Skin of body (tissue), 2 donors: ENCODE results near the gene DOCK10. TPM values are rescaled to one million over a fixed set of nuclear protein-coding genes. Genes with fewer than 3 reads are reported as not detected.
A peak's percentile ranks its signal among the peaks of the same experiment; 100 is the strongest.

Experiments used
- DNase-seq: peaks from one replicate; lab custom pipeline; 2025; lab: John Stamatoyannopoulos, UW
- total RNA-seq: library from RNA; depleted of rRNA; stranded (reverse); fragments of >200 nt; gene quantifications from one replicate; pipeline ENCODE4 v1.2.3, GENCODE V29; 2014

The DOCK10 gene
- total RNA-seq, 1 donor from 2014 or later, result 21.3 TPM

DNA sequence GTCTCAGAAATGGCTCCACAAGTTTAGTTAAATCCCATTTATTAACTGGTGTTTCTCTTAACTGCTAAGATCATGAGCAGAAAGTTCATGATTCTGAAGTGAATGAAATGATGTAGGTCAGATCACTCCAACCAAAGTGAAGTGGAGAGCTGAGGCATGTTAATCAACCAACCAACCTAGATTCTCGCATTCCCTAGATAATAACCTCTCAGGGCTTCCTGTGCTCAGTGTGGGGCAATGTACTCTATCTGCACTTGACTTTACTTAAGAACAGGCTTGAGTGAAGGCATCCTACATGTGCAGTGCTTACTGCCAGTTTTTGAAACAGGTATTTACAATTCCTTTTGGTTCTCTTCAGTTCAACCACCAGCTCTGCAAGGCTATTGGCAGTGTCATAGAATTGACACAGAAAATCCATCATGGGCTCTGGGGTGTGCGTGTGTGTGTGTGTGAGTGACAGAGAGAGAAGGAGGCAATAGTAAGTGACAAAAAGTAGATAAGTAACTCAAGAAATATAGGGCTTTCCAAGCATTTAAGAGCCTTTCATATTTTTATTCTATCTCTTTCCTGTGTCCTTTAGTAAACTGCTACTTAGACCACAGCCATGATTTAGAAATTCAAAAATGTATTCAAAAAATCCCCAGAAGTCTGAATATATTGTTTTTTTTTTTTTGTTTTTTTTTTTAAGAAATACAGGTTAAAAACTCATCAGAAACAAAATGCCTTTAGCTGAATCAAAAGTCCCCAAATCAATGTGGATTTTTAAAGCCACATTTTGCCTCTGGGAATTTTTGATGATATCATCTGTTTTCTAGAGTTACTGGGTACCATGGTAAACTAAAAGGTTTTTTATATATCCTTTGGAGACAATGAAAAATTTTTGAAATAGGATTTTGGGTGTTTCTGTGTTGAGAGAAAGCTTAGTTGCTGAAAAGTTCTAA lies 28.6 kb downstream of the DOCK10 start:
- DNase-seq, result no peak

DNA sequence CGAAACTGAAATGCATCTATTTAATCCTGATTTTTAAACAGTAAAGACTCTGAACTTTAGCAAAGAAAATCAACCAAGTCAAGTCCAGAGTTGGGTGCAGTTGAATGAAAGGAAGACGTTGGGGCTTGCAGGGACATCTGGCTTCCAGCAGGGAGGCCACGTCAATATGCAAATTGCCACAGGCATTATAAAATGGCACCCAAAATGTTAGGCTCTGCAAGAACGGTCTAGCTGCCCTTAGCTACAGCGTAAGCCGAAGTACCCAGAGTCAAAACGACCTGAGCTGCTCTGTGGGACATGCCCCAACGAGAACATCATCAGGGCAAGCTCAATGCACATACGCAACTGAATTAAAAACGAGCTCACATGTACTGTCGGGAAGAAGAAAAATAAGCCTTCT lies 30.7 kb downstream of the DOCK10 start:
- no peak for DNase-seq

DNA sequence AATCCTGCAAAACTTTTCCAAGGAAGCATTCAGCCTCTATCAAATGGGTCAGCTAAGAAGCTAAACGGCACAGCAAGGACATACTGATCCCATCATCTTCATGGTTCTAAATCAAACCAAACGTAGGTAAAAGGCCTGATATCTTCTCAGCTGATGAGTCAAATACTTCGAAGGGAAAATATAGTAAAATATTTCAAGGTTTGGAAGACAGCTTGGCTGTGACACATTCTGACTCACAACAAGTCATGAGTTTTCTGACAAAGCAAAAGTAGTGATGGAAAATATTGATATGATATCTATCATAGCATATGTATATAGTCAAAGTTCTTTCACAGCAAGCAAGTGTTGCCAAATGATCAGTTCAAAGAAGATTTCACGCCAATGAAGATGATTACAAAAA lies 31.5 kb downstream of the DOCK10 start:
- DNase-seq, result no peak

DNA sequence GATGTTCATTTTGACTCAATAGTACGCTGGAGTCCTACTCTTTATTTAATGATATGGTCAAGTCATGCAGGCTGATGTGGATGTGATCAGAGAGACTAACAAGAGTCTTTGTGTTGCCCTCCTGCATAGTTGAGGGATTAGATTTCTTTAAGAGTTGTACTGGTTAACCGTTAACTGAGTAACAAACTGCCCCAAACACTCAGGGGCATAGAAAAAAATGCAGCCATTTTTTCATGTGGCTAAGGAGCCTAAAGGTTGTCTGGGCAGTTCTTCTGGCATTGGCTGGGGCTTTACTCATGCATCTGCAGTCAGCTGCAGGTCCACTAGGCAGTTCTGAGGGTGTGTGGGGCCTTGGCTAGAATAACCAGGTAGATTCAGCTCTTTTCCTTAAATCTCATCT lies 32.5 kb downstream of the DOCK10 start:
- DNase-seq, result no peak

DNA sequence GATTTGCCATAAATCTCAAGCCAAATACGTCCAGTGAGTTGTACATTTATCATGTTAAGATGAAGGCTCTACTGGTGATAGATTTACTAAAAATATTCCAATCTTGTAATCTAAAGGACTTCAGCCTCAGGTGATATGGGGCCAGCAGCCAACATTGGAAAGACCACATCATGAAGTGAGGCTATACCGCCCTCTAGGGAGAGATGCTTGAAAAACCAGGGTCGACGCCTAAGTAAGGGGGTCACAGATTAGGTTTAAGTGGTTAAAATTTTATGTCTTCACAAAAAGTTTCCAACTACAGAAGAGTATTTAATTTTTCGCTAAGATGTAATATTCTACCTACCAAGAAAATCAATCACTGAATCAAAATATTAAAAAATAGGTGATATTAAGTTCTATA lies 33.3 kb downstream of the DOCK10 start:
- no peak for DNase-seq

DNA sequence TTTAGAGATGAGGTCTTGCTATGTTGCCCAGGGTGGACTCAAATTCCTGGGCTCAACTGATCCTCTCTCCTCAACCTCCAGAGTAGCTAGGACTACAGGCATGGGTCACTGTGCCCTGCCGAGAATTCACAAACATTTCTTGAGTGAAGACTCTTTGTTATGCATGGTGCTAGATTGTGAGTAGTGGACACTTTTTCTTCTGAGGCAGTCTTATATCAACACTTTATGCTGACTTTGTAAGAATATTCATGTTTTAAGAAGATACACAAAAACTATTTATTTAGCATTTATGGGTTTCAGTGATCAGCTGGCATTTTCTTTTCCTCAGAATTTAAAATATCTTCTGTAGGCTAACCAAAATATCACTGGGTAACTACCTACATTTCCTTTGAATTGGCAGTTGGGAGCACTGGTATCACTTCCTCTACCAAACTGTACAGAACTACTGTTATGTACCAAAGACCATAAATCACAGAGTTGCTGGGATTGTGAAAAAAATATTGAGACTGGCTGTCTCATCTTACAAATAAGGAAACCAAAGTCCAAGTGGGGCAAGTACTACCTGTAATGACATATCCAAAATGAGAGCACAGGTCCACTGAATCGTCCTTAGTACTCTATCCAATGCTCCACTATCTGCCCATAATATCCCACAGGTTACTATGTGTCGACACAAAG lies 34.0 kb downstream of the DOCK10 start:
- DNase-seq, result no peak

DNA sequence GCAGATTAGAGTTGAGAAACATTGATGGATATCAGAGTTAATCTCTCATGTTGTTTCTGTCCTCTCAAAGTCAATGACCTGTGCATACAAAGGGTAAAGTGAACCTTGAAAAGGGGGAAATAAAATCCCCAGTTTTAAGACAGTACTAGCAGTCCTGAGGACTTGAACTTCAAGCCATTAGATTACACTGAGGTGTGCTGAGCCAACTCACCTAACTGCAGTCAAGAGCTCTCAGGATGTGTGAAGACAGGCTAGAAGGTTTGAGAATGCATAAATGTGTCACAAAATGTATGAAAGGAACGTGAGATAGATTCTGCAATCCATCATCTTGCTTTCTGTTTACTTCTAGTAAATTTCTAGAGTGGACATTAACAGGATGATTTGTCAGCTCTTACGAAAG lies 35.5 kb downstream of the DOCK10 start:
- DNase-seq, result no peak

DNA sequence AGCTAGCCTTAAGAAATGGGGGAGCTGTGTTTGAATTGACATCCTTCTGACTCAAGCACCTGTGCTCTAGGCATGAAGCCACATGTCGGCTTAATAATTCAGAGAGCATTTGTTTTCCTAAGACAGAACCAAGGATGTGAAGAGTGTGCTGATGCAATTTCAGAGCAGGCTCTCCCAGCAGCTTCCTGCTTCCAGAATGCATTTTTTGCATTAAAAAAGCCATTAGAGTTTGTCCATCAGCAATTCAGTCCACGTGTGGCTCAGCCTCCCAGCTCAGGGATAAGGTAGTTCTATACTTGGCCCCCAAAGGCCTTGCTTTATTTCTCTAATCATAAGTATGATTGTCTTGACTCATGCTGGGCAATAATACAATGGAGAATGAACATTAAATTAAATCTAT lies 37.7 kb downstream of the DOCK10 start:
- no peak for DNase-seq

DNA sequence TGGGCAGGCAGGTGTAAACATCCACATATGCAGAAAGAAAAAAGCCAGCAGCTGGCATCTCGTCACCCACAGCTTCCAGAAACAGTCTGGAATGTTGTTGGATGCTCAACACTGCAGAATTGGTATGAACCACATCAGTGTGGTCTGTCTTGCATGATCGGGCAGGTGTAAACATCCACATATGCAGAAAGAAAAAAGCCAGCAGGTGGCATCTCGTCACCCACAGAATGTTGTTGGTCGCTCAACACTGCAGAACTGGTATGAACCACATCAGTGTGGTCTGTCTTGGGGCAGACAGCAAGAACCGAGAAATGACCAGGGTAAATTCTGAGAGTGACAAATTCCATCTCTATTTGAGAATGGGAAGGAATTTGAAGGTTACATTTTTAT lies 39.6 kb downstream of the DOCK10 start:
- no peak for DNase-seq

DNA sequence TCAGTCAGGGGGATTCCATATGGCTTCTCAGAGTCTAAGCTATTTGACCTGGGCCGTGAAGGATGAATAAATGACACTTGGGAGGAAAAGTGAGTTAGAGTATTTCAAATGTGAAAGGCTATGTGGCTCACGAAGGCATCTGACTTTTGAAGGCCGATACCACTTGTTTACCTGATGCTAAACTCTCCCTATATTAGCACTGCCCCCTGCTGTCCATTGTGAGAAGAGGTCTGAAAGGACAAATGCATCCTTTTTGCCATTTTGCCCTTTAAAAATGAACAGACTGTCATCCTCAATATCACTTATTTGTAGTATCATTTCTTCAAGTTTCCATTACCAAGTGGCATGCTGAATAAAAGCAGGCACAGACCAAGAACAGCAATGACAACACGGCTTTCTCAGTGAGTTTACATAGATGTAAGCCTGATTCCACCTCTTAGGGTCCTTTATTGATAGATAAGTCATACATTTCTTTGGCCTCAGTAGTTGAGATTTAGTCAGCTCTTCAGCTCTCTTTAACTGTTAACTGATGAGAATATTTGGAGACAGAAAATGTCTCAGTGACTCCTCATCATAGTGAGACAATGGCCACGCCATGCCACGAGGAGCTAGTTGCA lies 40.1 kb downstream of the DOCK10 start:
- DNase-seq, result no peak

DNA sequence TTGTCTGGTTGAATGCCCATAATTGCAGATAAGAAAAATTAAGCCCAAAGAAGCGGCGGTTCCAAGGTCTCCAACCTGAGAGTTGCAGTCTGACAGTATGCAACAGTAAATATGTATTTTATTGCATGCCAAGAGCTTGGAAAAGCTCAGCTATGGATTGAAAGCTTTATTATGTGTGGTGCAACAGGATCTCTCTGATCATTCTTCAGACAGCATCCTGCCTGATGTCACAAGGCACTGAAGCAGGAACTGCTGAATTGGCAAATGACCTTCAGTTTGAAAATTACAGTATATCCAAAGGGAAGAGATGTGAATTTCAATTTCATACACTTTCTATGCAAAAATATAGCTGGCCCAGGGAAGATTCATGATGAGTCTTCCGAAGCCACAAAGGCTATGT lies 42.5 kb downstream of the DOCK10 start:
- DNase-seq, result peak; percentile 30

DNA sequence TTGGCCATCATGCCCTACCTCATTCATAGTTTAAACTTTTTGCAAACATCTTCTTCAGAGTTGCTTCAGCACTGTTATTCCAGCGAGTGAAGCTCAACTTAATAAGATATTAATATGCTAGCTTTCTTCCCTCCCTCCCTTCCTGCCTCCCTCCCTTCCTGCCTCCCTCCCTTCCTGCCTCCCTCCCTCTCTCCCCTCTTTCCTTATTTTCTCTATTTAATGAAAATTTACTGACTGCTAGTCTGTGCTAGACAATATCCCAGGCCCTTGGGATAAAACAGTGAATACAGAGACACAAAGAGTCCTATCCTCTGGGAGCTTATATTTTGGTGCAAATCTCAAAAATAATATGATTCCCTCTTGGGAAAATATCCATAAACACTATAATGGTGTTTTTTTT lies 42.9 kb downstream of the DOCK10 start:
- DNase-seq, result no peak

DNA sequence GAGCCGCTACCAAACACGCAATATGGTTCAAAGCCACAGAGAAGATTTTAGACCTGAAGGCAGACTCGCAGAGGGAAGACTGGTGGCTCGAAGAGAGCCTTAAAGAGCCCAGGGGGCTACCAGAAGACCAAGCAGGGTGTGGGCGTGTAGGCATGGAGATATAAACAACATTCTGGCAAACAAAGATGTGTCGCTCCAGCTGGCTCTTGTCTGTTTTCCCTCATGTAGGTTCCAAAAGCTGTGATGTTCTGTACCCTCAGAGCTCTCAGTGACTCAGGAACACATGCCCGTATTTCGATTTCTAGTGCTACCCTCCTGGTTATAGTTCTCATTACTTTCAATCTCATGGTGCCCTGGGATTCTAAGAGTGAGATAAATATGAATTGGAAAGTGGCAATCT lies 44.5 kb downstream of the DOCK10 start:
- peak; percentile 21 for DNase-seq

DNA sequence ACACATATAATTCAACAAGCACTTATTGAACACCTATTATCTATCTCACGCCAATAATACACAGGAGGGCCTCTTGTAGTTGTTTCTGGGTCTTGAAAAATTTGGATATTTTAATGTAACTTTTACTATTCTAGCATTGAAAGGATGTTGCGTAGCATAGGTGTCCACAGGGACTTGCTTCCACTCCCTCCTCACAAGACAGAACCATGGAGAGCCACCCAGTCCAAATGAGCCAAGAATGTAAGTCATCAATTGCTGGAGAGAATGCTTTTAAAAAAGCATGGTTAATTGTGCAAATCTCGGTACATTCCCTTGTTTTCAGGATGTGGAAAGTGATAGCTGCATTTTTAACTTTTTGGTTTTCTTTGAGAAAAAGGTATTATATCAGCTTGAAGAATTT lies 46.8 kb downstream of the DOCK10 start:
- no peak for DNase-seq

DNA sequence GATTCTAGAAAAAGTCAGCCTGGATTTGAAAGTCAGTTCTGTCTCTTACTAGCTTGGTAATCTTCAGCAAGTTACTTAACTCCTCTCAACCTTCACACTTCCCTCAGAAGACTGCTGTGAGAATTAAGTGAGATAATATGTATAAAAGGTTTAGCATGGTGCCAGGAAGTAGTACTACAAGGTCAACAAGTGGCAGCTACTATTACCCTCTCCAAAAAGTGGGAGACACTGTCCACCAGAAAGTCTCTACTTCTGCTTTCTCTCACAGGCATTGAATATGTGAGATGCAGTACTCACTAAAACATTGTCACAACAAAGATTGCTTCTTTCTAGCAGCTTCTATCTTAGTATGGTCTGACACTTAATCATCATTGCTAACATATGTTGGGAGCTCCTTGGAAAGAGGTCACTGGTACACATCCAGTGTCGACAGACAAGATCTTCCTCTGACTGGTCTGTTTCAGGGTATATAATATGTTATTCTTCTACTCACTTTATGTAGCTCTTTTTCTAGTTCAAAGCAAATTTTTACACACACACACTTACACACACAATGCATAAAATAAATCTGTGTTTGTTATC lies 47.9 kb downstream of the DOCK10 start:
- DNase-seq, result no peak

DNA sequence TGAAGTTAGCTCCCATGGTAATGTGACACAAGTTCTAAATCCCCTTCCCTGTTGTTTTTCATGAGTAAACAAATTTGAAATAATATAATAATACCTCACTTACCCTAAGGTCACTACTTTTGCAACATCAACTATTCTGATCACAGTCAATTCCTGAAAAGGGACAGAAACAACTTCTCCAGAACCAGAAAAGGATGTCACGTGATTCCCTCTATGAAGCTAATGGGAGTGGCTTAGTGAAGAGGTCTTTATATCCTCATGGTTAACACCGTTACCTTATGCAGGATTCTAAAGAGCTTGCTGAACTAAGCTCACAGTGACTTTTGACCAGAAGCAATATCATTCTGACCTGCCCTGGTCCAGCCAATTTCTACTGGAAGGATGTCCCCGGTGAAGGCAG lies 51.6 kb downstream of the DOCK10 start:
- DNase-seq, result no peak

DNA sequence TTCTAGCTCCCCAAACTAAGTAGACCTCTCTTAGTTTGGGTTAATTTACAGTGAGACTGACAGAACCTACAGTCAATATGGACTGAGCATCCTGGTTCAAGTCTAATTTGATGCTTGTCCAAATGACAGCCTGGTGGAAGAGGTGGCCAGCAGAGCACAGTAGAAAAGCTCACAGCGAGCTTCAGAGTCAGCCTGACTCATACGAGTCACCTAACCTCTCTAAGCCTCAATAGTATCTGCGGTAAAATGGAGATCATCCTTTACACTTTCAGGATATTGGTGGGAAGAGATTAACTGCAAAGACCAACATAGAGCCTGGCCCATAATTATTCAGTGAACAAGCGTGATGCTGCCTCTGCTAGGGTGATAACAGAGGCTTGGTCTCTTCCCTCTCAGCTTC lies 54.5 kb downstream of the DOCK10 start:
- DNase-seq, result no peak

DNA sequence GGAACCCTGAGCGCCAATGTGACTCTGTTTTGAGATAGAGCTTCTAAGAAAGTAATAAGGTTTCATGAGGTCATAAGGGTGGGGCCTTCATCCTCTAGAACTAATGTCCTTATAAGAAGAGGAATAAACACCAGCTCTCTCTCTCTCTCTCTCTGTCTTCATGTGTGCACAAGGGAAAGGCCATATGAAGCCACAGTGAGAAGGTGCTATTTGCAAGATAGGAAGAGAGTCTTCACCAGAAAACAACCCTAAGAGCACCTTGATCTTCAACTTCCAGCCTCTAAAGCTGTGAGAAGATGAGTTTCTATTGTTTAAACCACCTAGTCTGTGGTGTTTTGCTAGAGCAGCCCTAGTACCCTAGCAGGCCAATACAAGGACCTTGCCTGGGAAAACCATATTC lies 55.8 kb downstream of the DOCK10 start:
- DNase-seq, result no peak

DNA sequence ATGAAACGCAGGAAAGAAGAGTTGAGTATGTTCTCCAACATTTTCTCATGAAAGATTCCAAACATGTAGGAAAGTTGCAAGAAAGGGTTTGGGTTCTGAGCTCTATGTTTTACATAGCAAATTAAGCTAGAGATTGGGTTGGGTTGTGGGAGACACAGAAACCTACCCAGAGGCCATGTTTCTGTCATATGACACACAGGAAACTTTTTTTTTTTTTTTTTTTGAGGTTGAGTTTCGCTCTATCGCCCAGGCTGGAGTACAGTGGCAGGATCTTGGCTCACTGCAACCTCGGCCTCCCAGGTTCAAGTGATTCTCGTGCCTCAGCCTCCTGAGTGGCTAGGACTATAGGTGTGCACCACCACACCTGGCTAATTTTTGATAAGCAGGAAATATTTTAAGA lies 57.6 kb downstream of the DOCK10 start:
- no peak for DNase-seq

DNA sequence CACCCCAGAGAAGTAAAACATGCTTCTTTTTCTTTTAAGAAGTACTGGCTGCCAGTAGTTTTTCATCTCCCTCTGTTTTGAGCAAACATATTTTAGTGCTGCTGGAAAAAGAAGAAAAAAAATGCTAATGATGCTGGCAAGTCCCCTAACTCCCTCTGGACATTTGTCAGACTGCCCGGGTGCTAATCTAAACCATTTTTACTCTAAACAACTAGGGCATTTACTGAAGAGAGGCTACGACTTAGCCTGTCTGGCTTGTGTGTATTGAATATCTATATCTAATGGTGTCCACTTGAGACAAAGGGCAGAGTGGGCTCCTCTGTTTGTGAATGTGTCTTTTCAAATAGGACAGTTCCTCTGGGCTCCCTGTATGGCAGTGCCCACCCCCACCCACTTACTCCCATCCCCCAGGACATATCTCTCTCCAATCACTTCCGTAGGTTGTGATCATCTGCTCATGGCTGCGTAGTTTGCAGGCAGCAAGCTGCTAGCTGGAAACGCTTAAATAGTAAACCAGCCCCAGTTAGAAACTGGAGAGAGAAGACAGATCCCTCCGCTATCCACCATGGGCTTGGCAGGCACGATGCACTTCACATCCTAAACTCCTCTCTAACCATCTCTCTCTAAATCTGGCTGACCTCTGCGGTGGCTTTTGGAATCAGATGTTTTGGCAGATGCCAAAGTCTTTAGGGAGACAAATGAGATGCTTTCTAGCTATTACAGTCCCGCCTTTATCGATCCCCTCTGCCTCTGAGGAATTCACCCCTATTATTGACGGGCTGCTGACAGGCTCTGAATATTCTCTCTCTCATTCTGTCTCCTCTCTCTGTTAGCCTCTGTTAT lies 58.3 kb downstream of the DOCK10 start:
- DNase-seq, result peak; percentile 87
